Prostate gland (tissue), 2 donors: ENCODE measurements around the gene GMDS.

Source experiments
- CTCF ChIP-seq, 4 experiments: fragments of 200-600 bp in 2 of 4; fragments of 450-650 bp in 2 of 4; sonication (generic) in 2 of 4; IDR thresholded peaks; 1 replicate in 3 of 4; 2 replicates in 1 of 4; pipeline ENCODE4 v1.5.1; 2016 to 2019; ENCODE audit warnings: antibody characterized with exemption in 4 of 4, mild to moderate bottlenecking in 2 of 4, moderate library complexity in 2 of 4
- POLR2A ChIP-seq: fragments of 450-650 bp; IDR thresholded peaks from one replicate; pipeline ENCODE4 v1.6.1; 2016; ENCODE audit warnings: antibody characterized with exemption, mild to moderate bottlenecking

GRCh38 chr6:2254747-2255146 is 9.3 kb upstream of the GMDS start:
- TF ChIP-seq CTCF (IDR thresholded peaks at IDR 0.05) (no peak), POLR2A (no peak)
